ENCODE results near the gene HIPK2. TPM values are rescaled to one million over a fixed set of nuclear protein-coding genes. Genes with fewer than 3 reads are reported as not detected.
A peak's percentile ranks its signal among the peaks of the same experiment; 100 is the strongest.

The HIPK2 gene
- total and polyA plus RNA-seq, 10 of the 15 experiments (the other 5 are each of a cell fraction or from before 2014, with no cell fraction given): 1.7 to 39.0 (median 9.4) TPM

DNA sequence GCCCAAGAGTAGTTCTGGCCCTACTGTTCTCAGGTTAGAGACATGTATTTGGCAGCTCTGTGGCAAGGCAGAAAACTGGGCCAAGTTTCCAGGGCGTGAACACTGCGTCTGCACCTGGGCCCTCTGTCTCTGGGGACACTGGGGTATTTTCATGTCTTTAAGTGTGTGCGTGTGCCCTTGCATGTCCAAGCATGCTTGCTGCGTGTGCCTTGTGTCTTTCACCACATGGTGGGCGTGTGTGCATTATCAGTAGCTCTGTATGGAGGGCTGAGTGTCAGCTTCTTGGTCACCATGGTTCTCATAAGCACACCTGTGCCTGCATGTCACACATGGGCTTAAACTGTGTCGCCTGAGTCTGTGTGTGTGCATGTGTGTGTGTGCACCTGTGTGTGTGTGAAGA lies 69.3 kb downstream of the HIPK2 start (continued):
- TF ChIP-seq, protein P1, sequence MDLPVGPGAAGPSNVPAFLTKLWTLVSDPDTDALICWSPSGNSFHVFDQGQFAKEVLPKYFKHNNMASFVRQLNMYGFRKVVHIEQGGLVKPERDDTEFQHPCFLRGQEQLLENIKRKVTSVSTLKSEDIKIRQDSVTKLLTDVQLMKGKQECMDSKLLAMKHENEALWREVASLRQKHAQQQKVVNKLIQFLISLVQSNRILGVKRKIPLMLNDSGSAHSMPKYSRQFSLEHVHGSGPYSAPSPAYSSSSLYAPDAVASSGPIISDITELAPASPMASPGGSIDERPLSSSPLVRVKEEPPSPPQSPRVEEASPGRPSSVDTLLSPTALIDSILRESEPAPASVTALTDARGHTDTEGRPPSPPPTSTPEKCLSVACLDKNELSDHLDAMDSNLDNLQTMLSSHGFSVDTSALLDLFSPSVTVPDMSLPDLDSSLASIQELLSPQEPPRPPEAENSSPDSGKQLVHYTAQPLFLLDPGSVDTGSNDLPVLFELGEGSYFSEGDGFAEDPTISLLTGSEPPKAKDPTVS (IDR thresholded peaks at IDR 0.05; ENCODE audit: low read depth, low read length): no peak
- TF ChIP-seq, protein P2, sequence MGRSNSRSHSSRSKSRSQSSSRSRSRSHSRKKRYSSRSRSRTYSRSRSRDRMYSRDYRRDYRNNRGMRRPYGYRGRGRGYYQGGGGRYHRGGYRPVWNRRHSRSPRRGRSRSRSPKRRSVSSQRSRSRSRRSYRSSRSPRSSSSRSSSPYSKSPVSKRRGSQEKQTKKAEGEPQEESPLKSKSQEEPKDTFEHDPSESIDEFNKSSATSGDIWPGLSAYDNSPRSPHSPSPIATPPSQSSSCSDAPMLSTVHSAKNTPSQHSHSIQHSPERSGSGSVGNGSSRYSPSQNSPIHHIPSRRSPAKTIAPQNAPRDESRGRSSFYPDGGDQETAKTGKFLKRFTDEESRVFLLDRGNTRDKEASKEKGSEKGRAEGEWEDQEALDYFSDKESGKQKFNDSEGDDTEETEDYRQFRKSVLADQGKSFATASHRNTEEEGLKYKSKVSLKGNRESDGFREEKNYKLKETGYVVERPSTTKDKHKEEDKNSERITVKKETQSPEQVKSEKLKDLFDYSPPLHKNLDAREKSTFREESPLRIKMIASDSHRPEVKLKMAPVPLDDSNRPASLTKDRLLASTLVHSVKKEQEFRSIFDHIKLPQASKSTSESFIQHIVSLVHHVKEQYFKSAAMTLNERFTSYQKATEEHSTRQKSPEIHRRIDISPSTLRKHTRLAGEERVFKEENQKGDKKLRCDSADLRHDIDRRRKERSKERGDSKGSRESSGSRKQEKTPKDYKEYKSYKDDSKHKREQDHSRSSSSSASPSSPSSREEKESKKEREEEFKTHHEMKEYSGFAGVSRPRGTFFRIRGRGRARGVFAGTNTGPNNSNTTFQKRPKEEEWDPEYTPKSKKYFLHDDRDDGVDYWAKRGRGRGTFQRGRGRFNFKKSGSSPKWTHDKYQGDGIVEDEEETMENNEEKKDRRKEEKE (IDR thresholded peaks at IDR 0.05): no peak
- 0 out of 2 replicates have a peak, but pooled peaks have one; percentile 28 for TF ChIP-seq MXI1 (IDR thresholded peaks at IDR 0.05; ENCODE audit: low read depth, low read length)
- TF ChIP-seq FOXM1 (IDR thresholded peaks at IDR 0.05; ENCODE audit: low read depth, low read length): 0 out of 2 replicates have a peak, but pooled peaks have one; percentile 45
- no peak for TF ChIP-seq SMAD5 (IDR thresholded peaks at IDR 0.05; ENCODE audit: low read depth)
- TF ChIP-seq, protein P3, sequence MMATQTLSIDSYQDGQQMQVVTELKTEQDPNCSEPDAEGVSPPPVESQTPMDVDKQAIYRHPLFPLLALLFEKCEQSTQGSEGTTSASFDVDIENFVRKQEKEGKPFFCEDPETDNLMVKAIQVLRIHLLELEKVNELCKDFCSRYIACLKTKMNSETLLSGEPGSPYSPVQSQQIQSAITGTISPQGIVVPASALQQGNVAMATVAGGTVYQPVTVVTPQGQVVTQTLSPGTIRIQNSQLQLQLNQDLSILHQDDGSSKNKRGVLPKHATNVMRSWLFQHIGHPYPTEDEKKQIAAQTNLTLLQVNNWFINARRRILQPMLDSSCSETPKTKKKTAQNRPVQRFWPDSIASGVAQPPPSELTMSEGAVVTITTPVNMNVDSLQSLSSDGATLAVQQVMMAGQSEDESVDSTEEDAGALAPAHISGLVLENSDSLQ (IDR thresholded peaks at IDR 0.05): peak; percentile 47
- TF ChIP-seq SP1 (IDR thresholded peaks at IDR 0.05; ENCODE audit: low read depth, low read length): peak; percentile 40
- TF ChIP-seq TCF7 (IDR thresholded peaks at IDR 0.05; ENCODE audit: borderline replicate concordance): no peak
- TF ChIP-seq TCF3 (IDR thresholded peaks at IDR 0.05; ENCODE audit: borderline replicate concordance, insufficient read depth, low read depth, low read length): peak; percentile 69; the same call in 1 of the 2 replicates
- TF ChIP-seq EGR1 (IDR thresholded peaks at IDR 0.05; ENCODE audit: borderline replicate concordance in 1 of 2, low read depth in 2 of 2, low read length in 2 of 2): 0 out of 3 replicates have a peak, but pooled peaks of 1 of the 2 experiments have one; percentile 24
- TF ChIP-seq CBX5 (IDR thresholded peaks at IDR 0.05; ENCODE audit: low read depth): no peak
- TF ChIP-seq RAD21 (IDR thresholded peaks at IDR 0.05; ENCODE audit: insufficient read depth, low read depth, low read length): peak; percentile 30; the same call in 1 of the 2 replicates
- peak; percentile 20; the same call in 1 of the 2 replicates for TF ChIP-seq ZBED1 (IDR thresholded peaks at IDR 0.05; ENCODE audit: borderline replicate concordance)
- TF ChIP-seq MEF2B (IDR thresholded peaks at IDR 0.05; ENCODE audit: partially characterized antibody, poor library complexity, severe bottlenecking): peak; percentile 94
- TF ChIP-seq, protein P4, sequence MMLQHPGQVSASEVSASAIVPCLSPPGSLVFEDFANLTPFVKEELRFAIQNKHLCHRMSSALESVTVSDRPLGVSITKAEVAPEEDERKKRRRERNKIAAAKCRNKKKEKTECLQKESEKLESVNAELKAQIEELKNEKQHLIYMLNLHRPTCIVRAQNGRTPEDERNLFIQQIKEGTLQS (IDR thresholded peaks at IDR 0.05; ENCODE audit: borderline replicate concordance, extremely low read depth, low read depth, low read length): no peak
- no peak for TF ChIP-seq ZNF274 (IDR thresholded peaks at IDR 0.05; ENCODE audit: insufficient read depth, insufficient read length)
- TF ChIP-seq, protein P5, sequence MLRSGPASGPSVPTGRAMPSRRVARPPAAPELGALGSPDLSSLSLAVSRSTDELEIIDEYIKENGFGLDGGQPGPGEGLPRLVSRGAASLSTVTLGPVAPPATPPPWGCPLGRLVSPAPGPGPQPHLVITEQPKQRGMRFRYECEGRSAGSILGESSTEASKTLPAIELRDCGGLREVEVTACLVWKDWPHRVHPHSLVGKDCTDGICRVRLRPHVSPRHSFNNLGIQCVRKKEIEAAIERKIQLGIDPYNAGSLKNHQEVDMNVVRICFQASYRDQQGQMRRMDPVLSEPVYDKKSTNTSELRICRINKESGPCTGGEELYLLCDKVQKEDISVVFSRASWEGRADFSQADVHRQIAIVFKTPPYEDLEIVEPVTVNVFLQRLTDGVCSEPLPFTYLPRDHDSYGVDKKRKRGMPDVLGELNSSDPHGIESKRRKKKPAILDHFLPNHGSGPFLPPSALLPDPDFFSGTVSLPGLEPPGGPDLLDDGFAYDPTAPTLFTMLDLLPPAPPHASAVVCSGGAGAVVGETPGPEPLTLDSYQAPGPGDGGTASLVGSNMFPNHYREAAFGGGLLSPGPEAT (IDR thresholded peaks at IDR 0.05; ENCODE audit: low read depth): no peak
- peak; percentile 24; the same call in 1 of the 2 replicates for TF ChIP-seq IRF4 (IDR thresholded peaks at IDR 0.05; ENCODE audit: low read depth, low read length)
- TF ChIP-seq ZZZ3 (IDR thresholded peaks at IDR 0.05; ENCODE audit: control insufficient read depth, insufficient read length, low read depth): no peak
- TF ChIP-seq TCF12 (IDR thresholded peaks at IDR 0.05; ENCODE audit: low read depth, low read length): peak; percentile 83
- TF ChIP-seq TBL1XR1 (IDR thresholded peaks at IDR 0.05; ENCODE audit: low read depth, low read length): no peak
- TF ChIP-seq NBN (IDR thresholded peaks at IDR 0.05): peak; percentile 45; the same call in 1 of the 2 replicates
- TF ChIP-seq IKZF2 (IDR thresholded peaks at IDR 0.05): peak; percentile 35 to 58; a peak in 1 of 4 replicates
- no peak for TF ChIP-seq HDAC6 (IDR thresholded peaks at IDR 0.05; ENCODE audit: unreplicated experiment)
- peak; percentile 43; the same call in 1 of the 3 replicates for TF ChIP-seq POU2F2 (IDR thresholded peaks at IDR 0.05; ENCODE audit: borderline replicate concordance, low read depth, low read length)

All from GM12878 (cell line).